HUES6 (cell line): ENCODE results near the gene ULK4.

Source experiments
- H3K27ac ChIP-seq: 2 replicates; pipeline ENCODE4 v1.7.0; 2013; ENCODE audit warnings: low read depth, mild to moderate bottlenecking, low read length, inconsistent platforms
- H3K27me3 ChIP-seq: 2 replicates; pipeline ENCODE4 v1.6.1; 2013; ENCODE audit warnings: low read length; ENCODE audit not compliant: control insufficient read depth, insufficient read depth
- H3K36me3 ChIP-seq: 2 replicates; pipeline ENCODE4 v1.6.1; 2013; ENCODE audit warnings: low read length; ENCODE audit not compliant: control insufficient read depth, insufficient read depth
- H3K4me1 ChIP-seq: 2 replicates; pipeline ENCODE4 v1.6.1; 2013; ENCODE audit warnings: low read length; ENCODE audit not compliant: control insufficient read depth, insufficient read depth
- H3K4me3 ChIP-seq: 2 replicates; pipeline ENCODE4 v1.5.1; 2013; ENCODE audit warnings: low read depth, low read length
- H3K9ac ChIP-seq: one replicate; pipeline ENCODE4 v1.6.1; 2013; ENCODE audit warnings: mild to moderate bottlenecking, low read length
- H3K9me3 ChIP-seq: 2 replicates; pipeline ENCODE4 v1.6.1; 2013; ENCODE audit warnings: low read depth, low read length; ENCODE audit not compliant: control insufficient read depth, insufficient read depth

Gene ULK4

GRCh38 chr3:41601404-41601987 lies 360.4 kb downstream of the ULK4 start:
- Histone ChIP-seq H3K27ac (no peak overlapping the region), H3K4me1 (no peaks in the 10 kb centered on the region), H3K4me3 (no peak overlapping the region), H3K9ac (no peak overlapping the region), H3K9me3 (no peaks in the 10 kb centered on the region), H3K36me3 (no peaks in the 10 kb centered on the region), H3K27me3 (no peaks in the 10 kb centered on the region)

- H3K27ac ChIP-seq: no peak overlapping the region
- H3K36me3 ChIP-seq: no peaks in the 10 kb centered on the region
- no peak overlapping the region for H3K4me3 ChIP-seq
- H3K9me3 ChIP-seq: no peaks in the 10 kb centered on the region
- H3K9ac ChIP-seq: no peak overlapping the region
- H3K27me3 ChIP-seq: no peaks in the 10 kb centered on the region
- no peaks in the 10 kb centered on the region for H3K4me1 ChIP-seq
Measured at GRCh38 chr3:41600616-41601015, 361.3 kb downstream of the ULK4 start.

GRCh38 chr3:41599127-41599484 lies 362.8 kb downstream of the ULK4 start:
- no peak overlapping the region for H3K27ac ChIP-seq
- no peaks in the 10 kb centered on the region for H3K4me1 ChIP-seq

GRCh38 chr3:41598402-41599126 lies 363.3 kb downstream of the ULK4 start:
- Histone ChIP-seq H3K36me3 (no peaks in the 10 kb centered on the region), H3K27me3 (no peaks in the 10 kb centered on the region), H3K9me3 (no peaks in the 10 kb centered on the region), H3K4me3 (no peak overlapping the region), H3K9ac (no peak overlapping the region), H3K4me1 (no peaks in the 10 kb centered on the region), H3K27ac (no peak overlapping the region)

More at GRCh38 chr3:41599127-41599484, 362.8 kb downstream of the ULK4 start:
- Histone ChIP-seq H3K27me3 (no peaks in the 10 kb centered on the region), H3K4me3 (no peak overlapping the region), H3K9ac (no peak overlapping the region), H3K9me3 (no peaks in the 10 kb centered on the region), H3K36me3 (no peaks in the 10 kb centered on the region)

GRCh38 chr3:41593774-41594173 lies 368.1 kb downstream of the ULK4 start:
- H3K27ac ChIP-seq: no peak overlapping the region
- no peaks in the 10 kb centered on the region for H3K27me3 ChIP-seq
- no peaks in the 10 kb centered on the region for H3K36me3 ChIP-seq
- H3K4me3 ChIP-seq: no peak overlapping the region
- no peaks in the 10 kb centered on the region for H3K4me1 ChIP-seq
- no peaks in the 10 kb centered on the region for H3K9me3 ChIP-seq
- H3K9ac ChIP-seq: no peak overlapping the region

- Histone ChIP-seq H3K4me3 (no peak overlapping the region), H3K27ac (no peak overlapping the region), H3K36me3 (no peaks in the 10 kb centered on the region), H3K27me3 (no peaks in the 10 kb centered on the region), H3K4me1 (no peaks in the 10 kb centered on the region), H3K9me3 (no peaks in the 10 kb centered on the region), H3K9ac (no peak overlapping the region)
Measured at GRCh38 chr3:41592753-41593510, 369.0 kb downstream of the ULK4 start.

GRCh38 chr3:41583014-41583413 lies 378.9 kb downstream of the ULK4 start:
- Histone ChIP-seq H3K27ac (no peak overlapping the region), H3K4me1 (peaks cover 9% of the 10 kb centered on the region; the same call in 1 of the 2 replicates), H3K36me3 (no peaks in the 10 kb centered on the region)

GRCh38 chr3:41581700-41582099 lies 380.2 kb downstream of the ULK4 start:
- Histone ChIP-seq H3K4me3 (no peak overlapping the region), H3K9ac (no peak overlapping the region), H3K9me3 (no peaks in the 10 kb centered on the region), H3K4me1 (peaks cover 14% of the 10 kb centered on the region; the same call in 1 of the 2 replicates), H3K27ac (no peak overlapping the region), H3K36me3 (no peaks in the 10 kb centered on the region), H3K27me3 (no peaks in the 10 kb centered on the region)

More at GRCh38 chr3:41583014-41583413, 378.9 kb downstream of the ULK4 start:
- Histone ChIP-seq H3K9me3 (no peaks in the 10 kb centered on the region), H3K27me3 (no peaks in the 10 kb centered on the region), H3K9ac (no peak overlapping the region), H3K4me3 (no peak overlapping the region)

GRCh38 chr3:41580274-41580959 lies 381.5 kb downstream of the ULK4 start:
- no peak overlapping the region for H3K4me3 ChIP-seq
- no peak overlapping the region for H3K9ac ChIP-seq
- H3K27me3 ChIP-seq: no peaks in the 10 kb centered on the region
- no peaks in the 10 kb centered on the region for H3K9me3 ChIP-seq
- peaks cover 24% of the 10 kb centered on the region for H3K4me1 ChIP-seq
- no peaks in the 10 kb centered on the region for H3K36me3 ChIP-seq
- no peak overlapping the region for H3K27ac ChIP-seq

GRCh38 chr3:41579861-41580260 lies 382.0 kb downstream of the ULK4 start:
- Histone ChIP-seq H3K4me3 (no peak overlapping the region), H3K27me3 (no peaks in the 10 kb centered on the region), H3K9me3 (no peaks in the 10 kb centered on the region), H3K36me3 (no peaks in the 10 kb centered on the region), H3K27ac (no peak overlapping the region), H3K9ac (no peak overlapping the region), H3K4me1 (peaks cover 26% of the 10 kb centered on the region)

- Histone ChIP-seq H3K27ac (no peak overlapping the region), H3K9me3 (no peaks in the 10 kb centered on the region), H3K4me3 (no peak overlapping the region), H3K9ac (no peak overlapping the region), H3K4me1 (peaks cover 28% of the 10 kb centered on the region), H3K27me3 (no peaks in the 10 kb centered on the region), H3K36me3 (no peaks in the 10 kb centered on the region)
Measured at GRCh38 chr3:41578798-41579197, 383.1 kb downstream of the ULK4 start.
